ENCODE data around the gene CCT3.

The CCT3 gene

GRCh38 chr1:156368157-156368658, 30.1 kb upstream of the CCT3 start:
- no peak for DNase-seq (ENCODE audit: low read depth, low spot score)
- no peak overlapping the region for H3K4me3 ChIP-seq (ENCODE audit: low read depth, low read length)
- in situ Hi-C loops (cut with HindIII; ENCODE audit: low sequenced_read_pairs): no loop called here
- TF ChIP-seq CTCF (IDR thresholded peaks at IDR 0.05; ENCODE audit: low read depth, low read length): no peak

- in situ Hi-C loops (cut with HindIII; ENCODE audit: low sequenced_read_pairs): no loop called here
- no peak for DNase-seq (ENCODE audit: low read depth, low spot score)
- TF ChIP-seq CTCF (IDR thresholded peaks at IDR 0.05; ENCODE audit: low read depth, low read length): no peak
- no peak overlapping the region for H3K4me3 ChIP-seq (ENCODE audit: low read depth, low read length)
Measured at GRCh38 chr1:156367383-156368156, 29.5 kb upstream of the CCT3 start.

- H3K4me3 ChIP-seq (ENCODE audit: low read depth, low read length): no peak overlapping the region
- TF ChIP-seq CTCF (IDR thresholded peaks at IDR 0.05; ENCODE audit: low read depth, low read length): no peak
- in situ Hi-C loops (cut with HindIII; ENCODE audit: low sequenced_read_pairs): no loop called here
- no peak for DNase-seq (ENCODE audit: low read depth, low spot score)
Measured at GRCh38 chr1:156366378-156367166, 28.5 kb upstream of the CCT3 start.

GRCh38 chr1:156365754-156366153, 27.7 kb upstream of the CCT3 start:
- DNase-seq (ENCODE audit: low read depth, low spot score): no peak
- in situ Hi-C loops (cut with HindIII; ENCODE audit: low sequenced_read_pairs): no loop called here
- H3K4me3 ChIP-seq (ENCODE audit: low read depth, low read length): no peak overlapping the region
- TF ChIP-seq CTCF (IDR thresholded peaks at IDR 0.05; ENCODE audit: low read depth, low read length): no peak

- in situ Hi-C loops (cut with HindIII; ENCODE audit: low sequenced_read_pairs): no loop called here
- DNase-seq (ENCODE audit: low read depth, low spot score): no peak
- no peak for TF ChIP-seq CTCF (IDR thresholded peaks at IDR 0.05; ENCODE audit: low read depth, low read length)
Measured at GRCh38 chr1:156360534-156360933, 22.4 kb upstream of the CCT3 start.

GRCh38 chr1:156359973-156360372, 21.9 kb upstream of the CCT3 start:
- TF ChIP-seq CTCF (IDR thresholded peaks at IDR 0.05; ENCODE audit: low read depth, low read length): peak; percentile 45
- peak; percentile 15 for DNase-seq (ENCODE audit: low read depth, low spot score)
- in situ Hi-C loops (cut with HindIII; ENCODE audit: low sequenced_read_pairs): no loop called here
- no peak overlapping the region for H3K4me3 ChIP-seq (ENCODE audit: low read depth, low read length)

More at GRCh38 chr1:156360534-156360933, 22.4 kb upstream of the CCT3 start:
- no peak overlapping the region for H3K4me3 ChIP-seq (ENCODE audit: low read depth, low read length)

All from astrocyte of the spinal cord (primary cell).